ENCODE measurements around the gene PNN.
"Not testable (repeated sequence)": the region's sequence is repeated elsewhere in the genome, so short reads cannot be mapped to it uniquely, and the experiment has no call there.

PNN gene

DNA sequence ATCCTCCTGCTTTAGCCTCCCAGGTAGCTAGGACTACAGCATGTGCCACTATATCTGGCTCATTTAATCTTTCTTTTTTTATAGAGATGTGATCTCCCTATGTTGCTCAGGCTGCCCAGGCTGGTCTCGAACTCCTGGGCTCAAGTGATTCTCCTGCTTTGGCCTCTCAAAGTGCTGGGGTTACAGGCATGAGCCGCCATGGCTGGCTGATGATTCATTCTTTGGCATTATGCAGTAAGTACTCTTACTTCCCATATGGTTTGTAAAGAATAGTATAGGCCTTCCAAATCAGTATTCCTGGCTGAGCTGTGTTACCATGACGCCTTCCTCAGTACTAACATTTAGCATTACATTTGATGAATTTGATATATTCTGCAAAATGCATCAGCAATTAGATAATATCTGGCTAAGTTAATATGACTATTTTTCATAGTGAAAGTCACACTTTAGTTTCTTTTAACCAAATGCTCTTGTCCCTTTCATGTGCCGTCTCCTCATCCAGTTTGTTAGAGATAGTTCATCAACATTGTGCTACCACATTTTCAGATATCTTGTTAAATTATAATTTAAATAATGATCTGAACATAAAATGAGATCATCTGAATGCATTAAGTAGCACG, 55.5 kb downstream of the PNN start:
- DNase-seq: no peak

DNA sequence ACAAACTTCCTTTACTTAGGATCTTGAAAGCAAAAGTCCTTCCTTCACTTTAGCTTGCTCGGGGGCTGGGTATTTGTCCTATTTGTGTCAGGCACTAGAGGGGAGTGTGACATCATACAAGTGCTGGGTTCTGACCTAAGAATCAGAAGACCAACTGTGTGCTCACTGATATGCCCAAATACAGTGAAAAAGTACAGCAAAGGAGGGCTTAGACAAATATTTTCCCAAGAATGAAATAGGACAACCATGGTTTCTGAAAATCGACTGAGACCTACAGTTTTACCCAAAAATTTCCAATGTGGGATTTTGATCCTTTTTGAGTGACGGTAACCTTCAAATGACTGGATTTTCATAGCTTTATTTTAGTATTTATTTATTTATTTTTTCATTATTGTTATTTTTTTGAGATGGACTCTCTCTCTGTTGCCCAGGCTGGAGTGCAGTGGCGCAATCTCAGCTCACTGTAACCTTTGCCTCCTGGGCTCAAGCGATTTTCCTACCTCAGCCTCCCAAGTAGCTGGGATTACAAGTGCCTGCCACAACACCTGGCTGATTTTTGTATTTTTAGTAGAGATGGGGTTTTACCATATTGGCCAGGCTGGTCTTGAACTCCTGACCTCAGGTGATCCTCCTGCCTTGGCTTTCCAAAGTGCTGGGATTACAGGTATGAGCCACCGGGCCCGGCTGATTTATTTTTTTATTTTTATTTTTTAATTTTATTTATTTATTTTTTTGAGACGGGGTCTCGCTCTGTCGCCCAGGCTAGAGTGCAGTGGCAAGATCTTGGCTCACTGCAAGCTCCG, 56.9 kb downstream of the PNN start:
- not testable (repeated sequence) for DNase-seq

Measured in NCI-H774 (cell line).